Peyer's patch (tissue), 4 donors: ENCODE data around the gene MAML3. TPM values are rescaled to one million over a fixed set of nuclear protein-coding genes. Genes with fewer than 3 reads are reported as not detected.

Experiments
- DNase-seq, 3 donors: peaks; one replicate each; pipeline ENCODE4 v3.0.0-alpha.2; 2017 to 2019
- H3K27ac ChIP-seq, 4 donors: fragments of 200-600 bp; sonication (generic); one replicate each; pipeline ENCODE4 v1.5.1; 2016 to 2019
- H3K27me3 ChIP-seq, 2 donors: fragments of 200-600 bp; sonication (generic); one replicate each; pipeline ENCODE4 v1.5.1; 2019
- H3K36me3 ChIP-seq, 3 donors: fragments of 200-600 bp; sonication (generic); one replicate each; pipeline ENCODE4 v1.5.1; 2016 to 2019
- H3K4me1 ChIP-seq, 4 donors: fragments of 200-600 bp; sonication (generic); one replicate each; pipeline ENCODE4 v1.5.1; 2016 to 2019
- H3K4me3 ChIP-seq, 4 donors: fragments of 200-600 bp; sonication (generic); 1 replicate in 3 of 4; 2 replicates in 1 of 4; pipeline ENCODE4 v1.5.1; 2016 to 2019; ENCODE audit warnings: mild to moderate bottlenecking in 1 of 4
- H3K9me3 ChIP-seq, 4 donors: fragments of 200-600 bp; sonication (generic); one replicate each; pipeline ENCODE4 v1.5.1; 2016 to 2019; ENCODE audit warnings: mild to moderate bottlenecking in 1 of 4
- CTCF ChIP-seq, 6 experiments: fragments of 450-650 bp in 4 of 6; fragments of 200-600 bp in 2 of 6; sonication (generic) in 1 of 6; IDR thresholded peaks; one replicate each; pipeline ENCODE4 v1.5.1; 2017 to 2019; ENCODE audit warnings: antibody characterized with exemption in 6 of 6, mild to moderate bottlenecking in 3 of 6, moderate library complexity in 1 of 6
- POLR2A ChIP-seq, 2 donors: fragments of 450-650 bp; IDR thresholded peaks; one replicate each; pipeline ENCODE4 v1.5.1; 2017; ENCODE audit warnings: antibody characterized with exemption in 2 of 2, mild to moderate bottlenecking in 2 of 2, moderate library complexity in 2 of 2
- total RNA-seq, 4 donors: library from RNA; depleted of rRNA; stranded (reverse); fragments of >200 nt; gene quantifications; one replicate each; pipeline ENCODE4 v1.1.0, GENCODE V29; 2016

Gene MAML3
- total RNA-seq, 4 donors from 2014 or later = 6.5 to 44.6 (median 22.1) TPM

DNA sequence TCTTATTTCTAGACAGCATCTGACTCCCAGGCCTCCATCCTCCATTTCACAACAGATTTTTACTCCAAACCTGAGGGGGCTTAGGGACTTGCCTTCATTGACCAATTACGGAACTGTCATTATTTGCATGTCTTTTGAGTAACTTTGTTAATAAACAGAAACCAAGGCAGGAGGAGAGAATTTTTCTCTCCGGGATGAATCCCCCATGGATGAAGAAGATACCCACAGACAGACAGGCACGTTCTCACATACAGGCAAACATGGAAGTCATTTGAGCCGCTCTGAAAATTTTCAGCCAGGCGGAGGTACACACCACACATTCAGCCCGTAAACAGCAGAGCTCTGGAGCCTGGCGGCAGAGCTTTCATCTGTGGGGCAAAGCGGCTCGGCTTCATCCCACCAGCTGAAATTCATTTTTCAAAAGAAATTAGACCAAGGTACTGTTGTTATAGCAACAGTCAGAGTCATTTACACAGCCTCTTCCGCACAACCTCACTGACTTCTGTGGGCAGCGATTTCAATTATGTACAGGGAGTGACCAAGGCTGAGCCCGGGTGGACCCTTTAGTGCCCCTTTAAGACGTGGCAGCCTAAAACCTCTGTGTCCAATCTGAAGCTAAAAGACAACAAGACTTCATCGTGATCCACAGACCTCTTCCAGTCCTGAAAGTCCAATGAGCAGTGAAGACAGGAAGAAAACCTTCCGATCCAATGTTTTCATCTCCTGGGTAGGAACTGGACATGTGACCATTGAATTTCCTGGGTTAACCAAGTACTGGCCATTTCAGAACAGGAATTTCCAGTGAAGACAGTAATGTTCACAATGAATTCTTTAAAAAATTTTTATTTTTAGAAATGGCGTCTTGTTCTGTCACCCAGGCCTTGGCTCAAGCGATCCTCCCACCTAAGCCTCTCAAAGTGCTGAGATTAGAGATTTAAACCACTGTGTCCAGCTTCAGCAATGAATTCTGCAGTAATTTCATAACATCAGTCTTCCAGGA, 251.4 kb downstream of the MAML3 start:
- Histone ChIP-seq H3K27ac (peak overlapping the region in 2 of 4 donors; percentile 21 to 57), H3K9me3 (no peaks in the 10 kb centered on the region), H3K36me3 (no peaks in the 10 kb centered on the region), H3K4me3 (peak overlapping the region in 2 of 4 donors; percentile 21 to 31), H3K27me3 (no peaks in the 10 kb centered on the region), H3K4me1 (no peaks in the 10 kb centered on the region)
- DNase-seq = no peak
- TF ChIP-seq POLR2A (IDR thresholded peaks at IDR 0.05) = no peak
- no peak for TF ChIP-seq CTCF (IDR thresholded peaks at IDR 0.05)

- H3K27me3 ChIP-seq = no peaks in the 10 kb centered on the region
These were observed 252.3 kb downstream of the MAML3 start for GRCh38 chr4:139901531-139902320.

DNA sequence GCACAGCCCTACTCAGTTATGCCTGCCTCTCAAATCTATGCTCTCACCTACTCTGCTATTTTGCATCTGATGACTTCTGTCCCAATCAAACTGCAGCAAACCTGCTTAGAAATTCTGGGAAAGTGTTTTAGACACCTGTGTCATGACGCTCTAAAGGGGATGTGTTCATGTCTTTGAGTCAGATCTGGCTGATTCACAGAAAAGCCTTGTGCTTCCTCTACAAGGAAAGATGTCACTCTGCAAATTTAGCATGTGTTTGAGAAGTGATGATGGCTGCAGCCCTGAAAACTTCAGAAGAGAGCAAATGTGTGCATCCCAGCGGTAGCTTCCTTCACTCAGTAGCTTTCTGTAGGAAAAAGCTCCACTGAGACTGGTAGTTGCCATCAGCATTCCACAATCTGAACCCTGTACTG, 253.0 kb downstream of the MAML3 start:
- Histone ChIP-seq H3K9me3 (no peaks in the 10 kb centered on the region), H3K4me3 (no peak overlapping the region), H3K4me1 (no peaks in the 10 kb centered on the region), H3K27me3 (no peaks in the 10 kb centered on the region), H3K27ac (no peak overlapping the region), H3K36me3 (no peaks in the 10 kb centered on the region)
- TF ChIP-seq POLR2A (IDR thresholded peaks at IDR 0.05) (no peak), CTCF (IDR thresholded peaks at IDR 0.05) (no peak)
- no peak for DNase-seq

More at GRCh38 chr4:139901531-139902320, 252.3 kb downstream of the MAML3 start:
- DNase-seq = no peak
- no peak for TF ChIP-seq CTCF (IDR thresholded peaks at IDR 0.05)
- no peak for TF ChIP-seq POLR2A (IDR thresholded peaks at IDR 0.05)
- H3K27ac ChIP-seq = peak overlapping the region in 2 of 4 donors; percentile 21 to 57
- H3K9me3 ChIP-seq = no peaks in the 10 kb centered on the region
- H3K36me3 ChIP-seq = no peaks in the 10 kb centered on the region
- peak overlapping the region in 2 of 4 donors; percentile 21 to 31 for H3K4me3 ChIP-seq
- no peaks in the 10 kb centered on the region for H3K4me1 ChIP-seq

- Histone ChIP-seq H3K27ac (no peak overlapping the region), H3K9me3 (no peaks in the 10 kb centered on the region), H3K4me3 (no peak overlapping the region), H3K27me3 (no peaks in the 10 kb centered on the region), H3K4me1 (no peaks in the 10 kb centered on the region), H3K36me3 (no peaks in the 10 kb centered on the region)
- no peak for DNase-seq
- TF ChIP-seq CTCF (IDR thresholded peaks at IDR 0.05) (no peak), POLR2A (IDR thresholded peaks at IDR 0.05) (no peak)
These were observed 254.6 kb downstream of the MAML3 start for GRCh38 chr4:139899346-139899745.

GRCh38 chr4:139898293-139898692, 255.7 kb downstream of the MAML3 start:
- DNase-seq = no peak
- H3K9me3 ChIP-seq = no peaks in the 10 kb centered on the region
- no peak overlapping the region for H3K27ac ChIP-seq
- H3K36me3 ChIP-seq = no peaks in the 10 kb centered on the region
- TF ChIP-seq POLR2A (IDR thresholded peaks at IDR 0.05) = no peak
- H3K4me3 ChIP-seq = peak overlapping the region in 2 of 4 donors; percentile 5 to 26
- no peaks in the 10 kb centered on the region for H3K27me3 ChIP-seq
- H3K4me1 ChIP-seq = no peaks in the 10 kb centered on the region
